ENCODE results near the gene ADAT3.

- TF ChIP-seq KDM1A (IDR thresholded peaks at IDR 0.05; ENCODE audit: low read depth) (no peak), PHF8 (IDR thresholded peaks at IDR 0.05; ENCODE audit: borderline replicate concordance, low read depth) (no peak), EP300 (IDR thresholded peaks at IDR 0.05) (no peak), HEYL (CRISPR knock-in tag; IDR thresholded peaks at IDR 0.05) (no peak), TFCP2L1 (CRISPR knock-in tag; IDR thresholded peaks at IDR 0.05) (no peak), CBX2 (IDR thresholded peaks at IDR 0.05; ENCODE audit: borderline replicate concordance, low read depth) (no peak), MAZ (IDR thresholded peaks at IDR 0.05; ENCODE audit: borderline replicate concordance, low read depth, low read length) (no peak)
- TF ChIP-seq, protein P1, sequence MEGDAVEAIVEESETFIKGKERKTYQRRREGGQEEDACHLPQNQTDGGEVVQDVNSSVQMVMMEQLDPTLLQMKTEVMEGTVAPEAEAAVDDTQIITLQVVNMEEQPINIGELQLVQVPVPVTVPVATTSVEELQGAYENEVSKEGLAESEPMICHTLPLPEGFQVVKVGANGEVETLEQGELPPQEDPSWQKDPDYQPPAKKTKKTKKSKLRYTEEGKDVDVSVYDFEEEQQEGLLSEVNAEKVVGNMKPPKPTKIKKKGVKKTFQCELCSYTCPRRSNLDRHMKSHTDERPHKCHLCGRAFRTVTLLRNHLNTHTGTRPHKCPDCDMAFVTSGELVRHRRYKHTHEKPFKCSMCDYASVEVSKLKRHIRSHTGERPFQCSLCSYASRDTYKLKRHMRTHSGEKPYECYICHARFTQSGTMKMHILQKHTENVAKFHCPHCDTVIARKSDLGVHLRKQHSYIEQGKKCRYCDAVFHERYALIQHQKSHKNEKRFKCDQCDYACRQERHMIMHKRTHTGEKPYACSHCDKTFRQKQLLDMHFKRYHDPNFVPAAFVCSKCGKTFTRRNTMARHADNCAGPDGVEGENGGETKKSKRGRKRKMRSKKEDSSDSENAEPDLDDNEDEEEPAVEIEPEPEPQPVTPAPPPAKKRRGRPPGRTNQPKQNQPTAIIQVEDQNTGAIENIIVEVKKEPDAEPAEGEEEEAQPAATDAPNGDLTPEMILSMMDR (IDR thresholded peaks at IDR 0.05) = no peak
These were observed 28.0 kb downstream of the ADAT3 start for GRCh38 chr19:1933244-1933643.
